SK-N-SH (cell line): Measurements from ENCODE around the gene ACOXL.

Source experiments
- CTCF ChIP-seq: fragments of 200-600 bp; sonication (generic); IDR thresholded peaks from 2 replicates; pipeline ENCODE4 v1.6.1; 2017; ENCODE audit warnings: antibody characterized with exemption, mild to moderate bottlenecking, moderate library complexity
- NRF1 ChIP-seq: IDR thresholded peaks from 2 replicates; pipeline ENCODE4 v1.6.1; 2012; ENCODE audit warnings: low read depth, mild to moderate bottlenecking, low read length
- RAD21 ChIP-seq: IDR thresholded peaks from 2 replicates; pipeline ENCODE4 v1.6.1; 2012; ENCODE audit warnings: mild to moderate bottlenecking, low read length
- RCOR1 ChIP-seq: fragments of 150-350 bp; IDR thresholded peaks from 2 replicates; pipeline ENCODE4 v1.6.1; 2017; ENCODE audit warnings: antibody characterized with exemption, low read length

- TF ChIP-seq CTCF (no peak), RCOR1 (no peak), RAD21 (no peak), NRF1 (no peak)
Measured at GRCh38 chr2:111099402-111099801, 367.0 kb downstream of the ACOXL start.
